NCI-H526 treated with DMSO at 0.1 percent for 48 hours (cell line): Measurements from ENCODE around the gene HAUS1.
"Not testable (repeated sequence)": the region's sequence is repeated elsewhere in the genome, so short reads cannot be mapped to it uniquely, and the experiment has no call there.

Experiments used
- DNase-seq: peaks from one replicate; lab custom pipeline; 2025; lab: John Stamatoyannopoulos, UW

The HAUS1 gene

GRCh38 chr18:46088501-46088900, 15.7 kb upstream of the HAUS1 start:
- DNase-seq: not testable (repeated sequence)

GRCh38 chr18:46095532-46095931, 8.7 kb upstream of the HAUS1 start:
- no peak for DNase-seq

- no peak for DNase-seq
Measured at GRCh38 chr18:46096651-46097300, 7.4 kb upstream of the HAUS1 start.

- DNase-seq: no peak
Measured at GRCh38 chr18:46097431-46097800, 6.8 kb upstream of the HAUS1 start.

- DNase-seq: peak; percentile 45
Measured at GRCh38 chr18:46097801-46098615, 6.2 kb upstream of the HAUS1 start, which contains the start of gene ATP5F1A. Gene ATP5F1A, minus strand, starts transcription at chr18:46098296. Its CDS starts 65 bp downstream, at chr18:46098231.

GRCh38 chr18:46098616-46098933, 5.6 kb upstream of the HAUS1 start:
- no peak for DNase-seq

GRCh38 chr18:46099463-46099862, 4.7 kb upstream of the HAUS1 start:
- no peak for DNase-seq

- DNase-seq: no peak
Measured at GRCh38 chr18:46109386-46109785, 5.2 kb downstream of the HAUS1 start.

GRCh38 chr18:46110406-46110805, 6.2 kb downstream of the HAUS1 start:
- DNase-seq: no peak

- no peak for DNase-seq
Measured at GRCh38 chr18:46113751-46114150, 9.6 kb downstream of the HAUS1 start.

- not testable (repeated sequence) for DNase-seq
Measured at GRCh38 chr18:46126625-46127024, 22.4 kb downstream of the HAUS1 start.

GRCh38 chr18:46130061-46130460, 25.9 kb downstream of the HAUS1 start:
- no peak for DNase-seq

GRCh38 chr18:46130549-46130948, 26.4 kb downstream of the HAUS1 start:
- not testable (repeated sequence) for DNase-seq

GRCh38 chr18:46133534-46133933, 29.3 kb downstream of the HAUS1 start:
- DNase-seq: no peak

GRCh38 chr18:46134920-46135675, 30.9 kb downstream of the HAUS1 start:
- no peak for DNase-seq

GRCh38 chr18:46140173-46140572, 36.0 kb downstream of the HAUS1 start:
- DNase-seq: no peak

GRCh38 chr18:46141199-46141598, 37.0 kb downstream of the HAUS1 start:
- no peak for DNase-seq

- DNase-seq: peak; percentile 1
Measured at GRCh38 chr18:46148810-46149209, 44.6 kb downstream of the HAUS1 start.

GRCh38 chr18:46152436-46152807, 48.2 kb downstream of the HAUS1 start:
- no peak for DNase-seq

- peak; percentile 34 for DNase-seq
Measured at GRCh38 chr18:46152808-46153617, 48.8 kb downstream of the HAUS1 start.

GRCh38 chr18:46155641-46156051, 51.5 kb downstream of the HAUS1 start:
- no peak for DNase-seq

- DNase-seq: no peak
Measured at GRCh38 chr18:46156124-46156745, 52.0 kb downstream of the HAUS1 start.
